Measurements from ENCODE around the gene PEPD.

PEPD gene

GRCh38 chr19:33488826-33489225 lies 32.8 kb downstream of the PEPD start:
- no peak for TF ChIP-seq CTCF (IDR thresholded peaks at IDR 0.05; ENCODE audit: insufficient read depth, low read length, missing control alignments)
- POLR2A ChIA-PET: interaction anchor here (1.1 kb wide), 1 partner anchor 33 kb away, joined by 3 read pairs; the partner anchor contains the start of gene PEPD

GRCh38 chr19:33487901-33488800 lies 33.4 kb downstream of the PEPD start:
- no peak for DNase-seq (ENCODE audit: low read depth, low spot score)
- POLR2A ChIA-PET: interaction anchor here (1.1 kb wide), 1 partner anchor 34 kb away, joined by 3 read pairs; the partner anchor contains the start of gene PEPD
- TF ChIP-seq CTCF (IDR thresholded peaks at IDR 0.05; ENCODE audit: insufficient read depth, low read length, missing control alignments): no peak
- H3K4me3 ChIP-seq (ENCODE audit: low read depth, low read length): no peak overlapping the region
- CTCF ChIA-PET: no interaction called here

More at GRCh38 chr19:33488826-33489225, 32.8 kb downstream of the PEPD start:
- H3K4me3 ChIP-seq (ENCODE audit: low read depth, low read length): no peak overlapping the region
- no peak for DNase-seq (ENCODE audit: low read depth, low spot score)
- CTCF ChIA-PET: no interaction called here

- ChIA-PET POLR2A (no interaction called here), CTCF (interaction anchor here (0.6 kb wide), 1 partner anchor 308 kb away, joined by 4 read pairs; no protein-coding TSS in a partner anchor)
- no peak for DNase-seq (ENCODE audit: low read depth, low spot score)
- TF ChIP-seq CTCF (IDR thresholded peaks at IDR 0.05; ENCODE audit: insufficient read depth, low read length, missing control alignments): no peak
- no peak overlapping the region for H3K4me3 ChIP-seq (ENCODE audit: low read depth, low read length)
These were observed 34.4 kb downstream of the PEPD start for GRCh38 chr19:33486936-33487811.

GRCh38 chr19:33486407-33486806 lies 35.2 kb downstream of the PEPD start:
- ChIA-PET POLR2A (no interaction called here), CTCF (no interaction called here)
- no peak overlapping the region for H3K4me3 ChIP-seq (ENCODE audit: low read depth, low read length)
- TF ChIP-seq CTCF (IDR thresholded peaks at IDR 0.05; ENCODE audit: insufficient read depth, low read length, missing control alignments): no peak
- DNase-seq (ENCODE audit: low read depth, low spot score): no peak

- no peak for DNase-seq (ENCODE audit: low read depth, low spot score)
- no peak for TF ChIP-seq CTCF (IDR thresholded peaks at IDR 0.05; ENCODE audit: insufficient read depth, low read length, missing control alignments)
- POLR2A ChIA-PET: no interaction called here
- no peak overlapping the region for H3K4me3 ChIP-seq (ENCODE audit: low read depth, low read length)
- CTCF ChIA-PET: no interaction called here
These were observed 37.3 kb downstream of the PEPD start for GRCh38 chr19:33484226-33484774.
